Common myeloid progenitor, CD34-positive (primary cell): ENCODE data around the gene BICDL2.

Source experiments
- CTCF ChIA-PET: fragments of 350-600 bp; sonication (Branson Sonifier 250); formaldehyde crosslinking; loops from one replicate; lab custom pipeline; 2021; ENCODE audit warnings: antibody characterized with exemption; lab: Charles Lee
- POLR2A ChIA-PET: fragments of 350-600 bp; sonication (Branson Sonifier 250); formaldehyde crosslinking; loops from one replicate; lab custom pipeline; 2021; ENCODE audit warnings: antibody characterized with exemption; lab: Charles Lee
- DNase-seq, 3 donors: peaks; one replicate each; pipeline versions ENCODE4 v3.0.0 to v3.0.0-alpha.2; 2013
- H3K27ac ChIP-seq, 2 experiments: 1 replicate in 1 of 2; 2 replicates in 1 of 2; pipeline ENCODE4 v1.7.0; 2013; ENCODE audit warnings: inconsistent platforms in 2 of 2, low read length in 2 of 2, mild to moderate bottlenecking in 2 of 2, low read depth in 1 of 2, moderate library complexity in 1 of 2; ENCODE audit not compliant: severe bottlenecking in 2 of 2, insufficient read depth in 1 of 2, poor library complexity in 1 of 2
- H3K27me3 ChIP-seq, 5 experiments: replicated peaks in 2 of 5; 1 replicate in 3 of 5; 2 replicates in 2 of 5; pipeline versions ENCODE4 v1.6.1 to v1.7.0; 2013; ENCODE audit warnings: low read length in 4 of 5, mild to moderate bottlenecking in 2 of 5, moderate library complexity in 2 of 5, inconsistent platforms in 1 of 5; ENCODE audit not compliant: insufficient read depth in 5 of 5, control insufficient read depth in 4 of 5
- H3K36me3 ChIP-seq, 4 experiments: 1 replicate in 2 of 4; 2 replicates in 2 of 4; pipeline versions ENCODE4 v1.6.1 to v1.7.0; 2013; ENCODE audit warnings: low read length in 3 of 4, control low read depth in 1 of 4, mild to moderate bottlenecking in 1 of 4; ENCODE audit not compliant: control insufficient read depth in 4 of 4, insufficient read depth in 4 of 4
- H3K4me1 ChIP-seq, 4 experiments: 1 replicate in 3 of 4; 2 replicates in 1 of 4; pipeline versions ENCODE4 v1.6.1 to v1.7.1; 2013; ENCODE audit warnings: low read length in 3 of 4, mild to moderate bottlenecking in 3 of 4, control low read depth in 1 of 4, inconsistent platforms in 1 of 4, moderate library complexity in 1 of 4; ENCODE audit not compliant: control insufficient read depth in 4 of 4, insufficient read depth in 4 of 4; ENCODE audit errors: control extremely low read depth in 1 of 4
- H3K4me3 ChIP-seq, 7 experiments: 1 replicate in 4 of 7; 2 replicates in 3 of 7; pipeline versions ENCODE4 v1.5.1 to v1.7.0; 2013; ENCODE audit warnings: mild to moderate bottlenecking in 7 of 7, low read length in 6 of 7, moderate library complexity in 6 of 7, inconsistent platforms in 2 of 7, low read depth in 2 of 7, control low read depth in 1 of 7; ENCODE audit not compliant: insufficient read depth in 4 of 7, control insufficient read depth in 1 of 7; ENCODE audit errors: extremely low read depth in 1 of 7
- H3K9me3 ChIP-seq, 5 experiments: 1 replicate in 4 of 5; 2 replicates in 1 of 5; pipeline versions ENCODE4 v1.6.1 to v1.7.1; 2013; ENCODE audit warnings: low read length in 4 of 5, mild to moderate bottlenecking in 2 of 5, inconsistent platforms in 1 of 5, low read depth in 1 of 5, moderate library complexity in 1 of 5; ENCODE audit not compliant: control insufficient read depth in 4 of 5, insufficient read depth in 2 of 5; ENCODE audit errors: control extremely low read depth in 1 of 5
- WGBS: methylation state at CpG from one replicate; pipeline ENCODE4 v1.1.5; 2013; ENCODE audit not compliant: insufficient coverage; 5-methylcytosine and 5-hydroxymethylcytosine counted together

Gene BICDL2

GRCh38 chr16:3026003-3026378 is 10.8 kb downstream of the BICDL2 start:
- Histone ChIP-seq H3K4me1 (peaks cover 0 to 54% (median 52%) of the 10 kb centered on the region in 4 experiments), H3K27ac (no peak overlapping the region), H3K4me3 (no peak overlapping the region), H3K9me3 (no peaks in the 10 kb centered on the region), H3K27me3 (peaks cover 0 to 27% (median 21%) of the 10 kb centered on the region in 5 experiments), H3K36me3 (peaks cover 5 to 22% (median 19%) of the 10 kb centered on the region in 4 experiments)
- ChIA-PET POLR2A (no interaction called here), CTCF (interaction anchor here (0.9 to 12.5 kb wide), 6 partner anchors 5 to 34 kb away, joined by 3 to 197 read pairs (median 52); partner anchors contain the start of genes BICDL2, CLDN6, HCFC1R1 and MMP25)
- no peak for DNase-seq
- 97% methylated on average over 8 of the region's 8 CpGs for WGBS

GRCh38 chr16:3025032-3026002 is 11.4 kb downstream of the BICDL2 start:
- POLR2A ChIA-PET: no interaction called here
- H3K4me3 ChIP-seq: no peak overlapping the region
- peaks cover 5 to 22% (median 19%) of the 10 kb centered on the region in 4 experiments for H3K36me3 ChIP-seq
- CTCF ChIA-PET: interaction anchor here (1.1 to 12.5 kb wide), 5 partner anchors 8 to 34 kb away, joined by 4 to 197 read pairs (median 6); partner anchors contain the start of genes BICDL2 and MMP25
- H3K27me3 ChIP-seq: peaks cover 0 to 20% (median 15%) of the 10 kb centered on the region in 5 experiments
- H3K4me1 ChIP-seq: peaks cover 0 to 60% (median 58%) of the 10 kb centered on the region in 4 experiments
- DNase-seq: no peak
- H3K9me3 ChIP-seq: no peaks in the 10 kb centered on the region
- H3K27ac ChIP-seq: no peak overlapping the region
- WGBS: 97% methylated on average over 17 of the region's 18 CpGs

GRCh38 chr16:3023669-3024478 is 12.9 kb downstream of the BICDL2 start, which contains the start of the genes HCFC1R1 and THOC6:
TSS of gene HCFC1R1 (minus strand) at chr16:3023942. CDS start at chr16:3023941, 1 bp downstream.
TSS of gene THOC6 (plus strand) at chr16:3024035. CDS start at chr16:3024327, 292 bp downstream.
- H3K27me3 ChIP-seq: peaks cover 0 to 6% (median 4%) of the 10 kb centered on the region in 5 experiments
- no peaks in the 10 kb centered on the region for H3K9me3 ChIP-seq
- CTCF ChIA-PET: interaction anchor here (1.3 to 12.5 kb wide), 6 partner anchors 7 to 21 kb away, joined by 3 to 197 read pairs (median 53); no protein-coding TSS in a partner anchor
- H3K4me1 ChIP-seq: peaks cover 0 to 61% (median 57%) of the 10 kb centered on the region in 4 experiments
- WGBS: under 1% methylated on average over 58 of the region's 69 CpGs
- POLR2A ChIA-PET: no interaction called here
- DNase-seq: peak; percentile 98
- H3K4me3 ChIP-seq: peak within 1 kb of the TSS; percentile 16 to 82 (median 77)
- H3K36me3 ChIP-seq: peaks cover 5 to 22% (median 19%) of the 10 kb centered on the region in 4 experiments
- peak within 1 kb of the TSS; percentile 81 to 90 for H3K27ac ChIP-seq

- H3K27ac ChIP-seq: peak overlapping the region in 1 of 2 experiments; percentile 90
- POLR2A ChIA-PET: interaction anchor here (3.5 kb wide), 1 partner anchor 16 kb away, joined by 15 read pairs; no protein-coding TSS in a partner anchor
- peaks cover 0 to under 1% (median 0%) of the 10 kb centered on the region in 5 experiments for H3K27me3 ChIP-seq
- H3K4me3 ChIP-seq: peak overlapping the region; percentile 16 to 82 (median 77)
- 36% methylated on average over 3 of the region's 6 CpGs for WGBS
- no peaks in the 10 kb centered on the region for H3K9me3 ChIP-seq
- peaks cover 5 to 22% (median 19%) of the 10 kb centered on the region in 4 experiments for H3K36me3 ChIP-seq
- no peak for DNase-seq
- CTCF ChIA-PET: interaction anchor here (1.4 to 6.4 kb wide), 4 partner anchors 8 to 19 kb away, joined by 3 to 101 read pairs (median 52); no protein-coding TSS in a partner anchor
- peaks cover 0 to 60% (median 57%) of the 10 kb centered on the region in 4 experiments for H3K4me1 ChIP-seq
Observed at GRCh38 chr16:3023415-3023668, 13.4 kb downstream of the BICDL2 start.

GRCh38 chr16:3022684-3023414 is 13.9 kb downstream of the BICDL2 start:
- no peak for DNase-seq
- 67% methylated on average over 7 of the region's 8 CpGs for WGBS
- peaks cover 0 to 61% (median 58%) of the 10 kb centered on the region in 4 experiments for H3K4me1 ChIP-seq
- POLR2A ChIA-PET: interaction anchor here (0.6 to 3.5 kb wide), 3 partner anchors 12 to 19 kb away, joined by 3 to 15 read pairs (median 7); no protein-coding TSS in a partner anchor
- peaks cover 5 to 22% (median 19%) of the 10 kb centered on the region in 4 experiments for H3K36me3 ChIP-seq
- peak overlapping the region in 1 of 2 experiments; percentile 60 for H3K27ac ChIP-seq
- CTCF ChIA-PET: interaction anchor here (1.0 to 6.4 kb wide), 6 partner anchors 8 to 66 kb away, joined by 3 to 101 read pairs (median 13); no protein-coding TSS in a partner anchor
- H3K9me3 ChIP-seq: no peaks in the 10 kb centered on the region
- H3K27me3 ChIP-seq: no peaks in the 10 kb centered on the region
- H3K4me3 ChIP-seq: peak overlapping the region in 5 of 7 experiments; percentile 16 to 82 (median 79)
